ENCODE measurements around the gene DPY19L2.
"Not testable (repeated sequence)": the region's sequence is repeated elsewhere in the genome, so short reads cannot be mapped to it uniquely, and the experiment has no call there.

The DPY19L2 gene

GRCh38 chr12:63663005-63663404, 5.3 kb downstream of the DPY19L2 start:
- not testable (repeated sequence) for DNase-seq (ENCODE audit: low read depth in 2 of 2)

- not testable (repeated sequence) for DNase-seq (ENCODE audit: low read depth in 2 of 2)
These were observed 9.8 kb downstream of the DPY19L2 start for GRCh38 chr12:63658501-63658900.

- DNase-seq (ENCODE audit: low read depth in 2 of 2): not testable (repeated sequence)
These were observed 11.9 kb downstream of the DPY19L2 start for GRCh38 chr12:63656407-63656806.

GRCh38 chr12:63655543-63656257, 12.6 kb downstream of the DPY19L2 start:
- DNase-seq (ENCODE audit: low read depth in 2 of 2): not testable (repeated sequence)

GRCh38 chr12:63654481-63654880, 13.8 kb downstream of the DPY19L2 start:
- DNase-seq (ENCODE audit: low read depth in 2 of 2): not testable (repeated sequence)

- DNase-seq (ENCODE audit: low read depth in 2 of 2): not testable (repeated sequence)
These were observed 18.8 kb downstream of the DPY19L2 start for GRCh38 chr12:63649517-63649916.

GRCh38 chr12:63643381-63644140, 24.7 kb downstream of the DPY19L2 start:
- not testable (repeated sequence) for DNase-seq (ENCODE audit: low read depth in 2 of 2)

- not testable (repeated sequence) for DNase-seq (ENCODE audit: low read depth in 2 of 2)
These were observed 44.0 kb downstream of the DPY19L2 start for GRCh38 chr12:63624258-63624657.

- not testable (repeated sequence) for DNase-seq (ENCODE audit: low read depth in 2 of 2)
These were observed 52.7 kb downstream of the DPY19L2 start for GRCh38 chr12:63615544-63615943.

- DNase-seq (ENCODE audit: low read depth in 2 of 2): not testable (repeated sequence)
These were observed 57.0 kb downstream of the DPY19L2 start for GRCh38 chr12:63611285-63611684.

- DNase-seq (ENCODE audit: low read depth in 2 of 2): not testable (repeated sequence)
These were observed 59.0 kb downstream of the DPY19L2 start for GRCh38 chr12:63609281-63609680.

GRCh38 chr12:63604985-63605384, 63.3 kb downstream of the DPY19L2 start:
- DNase-seq (ENCODE audit: low read depth in 2 of 2): not testable (repeated sequence)

GRCh38 chr12:63594828-63595227, 73.5 kb downstream of the DPY19L2 start:
- DNase-seq (ENCODE audit: low read depth in 2 of 2): not testable (repeated sequence)

- not testable (repeated sequence) for DNase-seq (ENCODE audit: low read depth in 2 of 2)
These were observed 83.9 kb downstream of the DPY19L2 start for GRCh38 chr12:63584426-63584825.

- DNase-seq (ENCODE audit: low read depth in 2 of 2): not testable (repeated sequence)
These were observed 85.0 kb downstream of the DPY19L2 start for GRCh38 chr12:63583289-63583688.

GRCh38 chr12:63577631-63578030, 90.7 kb downstream of the DPY19L2 start:
- not testable (repeated sequence) for DNase-seq (ENCODE audit: low read depth in 2 of 2)

GRCh38 chr12:63572038-63572437, 96.3 kb downstream of the DPY19L2 start:
- not testable (repeated sequence) for DNase-seq (ENCODE audit: low read depth in 2 of 2)

GRCh38 chr12:63558445-63558844, 109.8 kb downstream of the DPY19L2 start:
- not testable (repeated sequence) for DNase-seq (ENCODE audit: low read depth in 2 of 2)

GRCh38 chr12:63551397-63551796, 116.9 kb downstream of the DPY19L2 start:
- DNase-seq (ENCODE audit: low read depth in 2 of 2): not testable (repeated sequence)

- not testable (repeated sequence) for DNase-seq (ENCODE audit: low read depth in 2 of 2)
These were observed 119.3 kb downstream of the DPY19L2 start for GRCh38 chr12:63549034-63549433.

- not testable (repeated sequence) for DNase-seq (ENCODE audit: low read depth in 2 of 2)
These were observed 122.9 kb downstream of the DPY19L2 start for GRCh38 chr12:63545298-63545916.

- DNase-seq (ENCODE audit: low read depth in 2 of 2): not testable (repeated sequence)
These were observed 129.6 kb downstream of the DPY19L2 start for GRCh38 chr12:63538656-63539055.
